Activated CD8-positive, alpha-beta memory T cell treated with anti-CD3 and anti-CD28 coated beads for 1 hour (primary cell): Measurements from ENCODE around the gene SYT5.
A peak's percentile ranks its signal among the peaks of the same experiment; 100 is the strongest.
"Not testable (repeated sequence)": the region's sequence is repeated elsewhere in the genome, so short reads cannot be mapped to it uniquely, and the experiment has no call there.

Experiments used
- DNase-seq, 2 donors: peaks; one replicate each; pipeline ENCODE4 v3.0.0-alpha.2; 2020; ENCODE audit warnings: low read depth in 1 of 2; ENCODE audit errors: extremely low read depth in 1 of 2

The SYT5 gene

DNA sequence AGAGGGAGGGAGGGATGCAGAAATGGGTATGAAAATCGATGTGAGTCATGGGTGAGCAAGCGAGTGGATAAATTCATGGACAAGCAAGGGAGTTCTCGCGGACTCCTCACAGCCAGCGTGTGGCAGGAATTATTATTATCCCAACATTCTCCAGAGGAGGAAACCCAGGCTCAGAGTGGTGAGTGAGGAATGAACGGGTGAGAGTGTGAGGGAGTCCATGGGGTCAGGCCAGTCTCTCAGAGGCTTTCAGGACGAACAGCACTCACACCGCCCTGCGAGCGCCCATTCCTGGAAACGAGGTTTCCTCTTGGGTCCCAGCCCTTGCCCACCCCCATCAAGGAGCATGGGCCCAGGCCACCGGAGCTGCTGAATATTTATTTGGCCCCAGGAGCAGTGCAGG is 7.3 kb downstream of the SYT5 start:
- DNase-seq = no peak

DNA sequence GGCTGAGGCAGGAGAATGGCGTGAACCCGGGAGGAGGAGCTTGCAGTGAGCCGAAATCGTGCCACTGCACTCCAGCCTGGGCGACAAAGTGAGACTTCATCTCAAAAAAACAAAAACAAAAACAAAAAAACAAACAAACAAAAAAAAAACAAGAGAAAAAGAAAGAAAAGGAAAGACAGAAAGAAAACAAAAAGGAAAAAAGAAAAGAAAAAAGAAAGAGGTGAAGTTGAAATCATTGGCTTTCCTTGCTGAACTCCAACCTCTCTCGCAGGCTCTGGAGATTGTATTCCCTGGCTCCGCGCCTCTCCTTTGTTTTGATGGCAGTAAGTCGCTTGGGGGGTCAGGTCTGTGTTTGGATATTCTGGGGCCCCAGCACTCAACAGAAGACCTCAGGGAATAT is 7.8 kb downstream of the SYT5 start:
- not testable (repeated sequence) for DNase-seq

DNA sequence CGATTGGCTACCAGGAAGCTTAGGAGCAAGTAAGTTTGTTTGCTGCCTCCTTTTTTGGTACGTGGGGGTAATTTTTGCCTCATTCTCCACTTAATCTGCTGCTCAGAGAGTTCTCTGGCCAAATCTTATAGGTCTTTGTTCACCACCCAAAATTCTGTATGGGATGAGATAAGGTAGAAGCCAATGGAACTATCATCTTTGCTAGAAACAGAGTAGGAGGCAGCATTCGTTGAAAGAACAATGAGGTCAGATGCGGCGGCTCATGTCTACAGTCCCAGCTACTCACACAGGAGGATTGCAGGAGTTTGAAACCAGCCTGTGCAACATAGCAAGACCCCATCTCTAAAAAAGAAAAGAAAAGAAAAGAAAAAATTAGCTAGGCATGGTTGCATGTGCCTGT is 8.6 kb downstream of the SYT5 start:
- DNase-seq = no peak

GRCh38 chr19:55169136-55169535 is 11.0 kb downstream of the SYT5 start:
- DNase-seq = no peak

DNA sequence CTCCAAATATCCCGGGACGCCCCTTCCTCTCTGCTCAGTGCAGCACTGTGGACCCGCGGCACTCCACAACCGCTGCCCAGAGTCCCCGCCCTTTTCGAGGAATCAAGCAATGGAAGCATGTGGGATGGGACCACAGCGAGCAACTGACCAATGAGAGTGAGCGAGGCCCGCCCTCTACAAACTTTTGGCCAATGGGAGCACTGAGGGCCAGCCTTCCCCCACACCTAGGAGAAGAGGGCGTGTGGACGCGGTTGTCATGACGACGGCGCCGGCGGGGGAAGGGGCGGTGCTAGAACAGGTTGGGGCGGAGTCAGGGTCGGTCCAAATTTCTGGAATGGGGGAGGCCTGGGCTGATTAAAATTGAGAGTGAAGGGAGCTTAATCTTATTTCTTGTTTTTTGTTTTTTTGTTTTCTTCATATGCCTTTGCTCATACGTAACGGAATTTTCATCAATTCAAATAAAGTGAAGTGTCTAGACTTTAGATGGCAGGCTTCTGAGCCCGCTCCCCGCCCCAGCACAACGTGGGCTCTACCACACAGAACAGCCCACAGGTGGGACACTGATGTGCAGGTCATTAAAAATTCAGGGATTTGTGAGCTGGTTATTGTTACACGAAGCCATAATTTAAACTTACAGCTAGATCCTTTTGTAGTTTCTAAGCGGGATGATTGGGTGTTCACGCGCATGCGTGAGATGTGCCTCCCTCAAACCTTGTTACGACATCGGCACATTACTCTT is 13.4 kb downstream of the SYT5 start, which contains the start of gene DNAAF3:
Gene DNAAF3 (minus strand): TSS at position 84 of the 739 bp plus-strand sequence. CDS start 200 bp downstream, outside the sequence.
- DNase-seq = peak in 1 of 2 donors; percentile 39

DNA sequence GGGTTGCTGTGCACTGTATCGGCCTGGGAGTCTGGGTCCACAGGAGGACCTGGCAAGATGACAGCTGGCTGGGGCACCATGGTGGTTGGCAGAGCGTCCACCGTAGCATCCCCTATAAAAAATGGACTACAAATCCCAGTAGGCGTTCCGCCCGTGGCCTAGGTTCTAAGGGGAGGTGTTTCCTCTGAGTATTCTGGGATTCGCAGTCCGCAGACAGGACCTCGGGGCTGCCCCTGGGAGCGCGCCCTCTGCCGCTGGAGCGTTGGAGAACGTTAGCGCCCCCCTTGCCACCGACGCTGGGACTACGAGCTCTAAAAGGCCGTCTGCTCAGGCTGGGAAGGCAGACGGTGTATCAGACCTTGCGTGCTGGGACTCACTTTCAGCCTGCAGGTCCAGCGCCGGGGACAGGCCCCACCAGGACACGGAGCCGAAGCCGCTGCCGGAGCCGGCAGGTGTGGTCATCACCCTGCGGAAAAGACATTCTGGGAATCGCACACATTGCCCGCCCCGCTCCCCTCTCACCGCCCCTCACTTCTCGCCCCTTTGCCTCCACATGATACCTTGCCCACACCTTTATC is 14.0 kb downstream of the SYT5 start:
- DNase-seq = no peak

GRCh38 chr19:55161571-55162322 is 18.3 kb downstream of the SYT5 start:
- no peak for DNase-seq

- no peak for DNase-seq
Observed at GRCh38 chr19:55160986-55161365, 19.1 kb downstream of the SYT5 start.

GRCh38 chr19:55160128-55160985 is 19.7 kb downstream of the SYT5 start:
- DNase-seq = peak; percentile 59 to 73

DNA sequence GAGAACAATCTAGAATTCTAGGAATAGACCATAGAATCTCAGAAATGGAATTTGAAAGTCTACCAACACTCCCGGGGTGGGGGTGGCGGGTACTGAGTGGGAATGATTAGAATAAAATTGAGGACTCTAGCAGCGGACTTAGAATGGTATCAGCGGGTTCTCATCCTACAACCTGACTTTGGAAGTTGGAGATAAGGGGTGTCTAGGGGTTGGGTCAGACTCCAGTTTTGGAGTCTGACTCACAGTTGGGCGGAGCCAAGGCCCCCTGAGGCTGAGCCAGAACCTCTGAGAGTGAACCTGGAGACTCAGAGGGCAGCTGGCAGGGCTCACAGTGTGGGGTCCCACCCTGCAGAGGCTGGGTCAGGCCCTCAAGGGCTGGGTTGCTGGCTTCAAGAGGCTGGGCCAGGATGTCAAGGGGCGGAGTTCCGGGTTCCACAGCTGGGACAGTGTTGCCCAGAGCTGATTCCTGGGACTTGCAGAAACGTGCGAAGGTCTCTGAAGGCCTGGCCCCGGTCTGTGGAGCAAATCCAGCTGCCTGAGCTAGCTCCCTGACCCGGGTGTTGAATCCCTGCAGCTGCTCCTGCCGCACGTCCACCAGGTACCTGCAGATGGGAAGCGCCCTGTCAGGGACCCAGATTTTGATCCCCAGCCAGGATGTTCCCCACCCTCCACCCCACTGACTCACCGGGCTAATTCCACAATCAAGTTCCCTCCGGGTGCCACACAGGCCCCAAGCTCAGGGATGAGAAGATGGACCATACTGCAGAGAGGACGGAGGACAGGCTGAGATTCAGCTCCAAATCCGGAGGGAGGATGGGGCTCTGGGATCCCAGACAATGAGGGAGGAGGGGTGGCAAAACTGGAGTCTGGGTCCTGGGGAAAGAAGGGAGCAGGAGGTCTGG is 21.0 kb downstream of the SYT5 start:
- DNase-seq = no peak

- no peak for DNase-seq
Observed at GRCh38 chr19:55158423-55158822, 21.7 kb downstream of the SYT5 start.

GRCh38 chr19:55157064-55157908 is 22.8 kb downstream of the SYT5 start, which contains the start of gene TNNI3:
TNNI3 (minus strand) TSS chr19:55157732; CDS start chr19:55157589, 143 bp downstream.
- no peak for DNase-seq

DNA sequence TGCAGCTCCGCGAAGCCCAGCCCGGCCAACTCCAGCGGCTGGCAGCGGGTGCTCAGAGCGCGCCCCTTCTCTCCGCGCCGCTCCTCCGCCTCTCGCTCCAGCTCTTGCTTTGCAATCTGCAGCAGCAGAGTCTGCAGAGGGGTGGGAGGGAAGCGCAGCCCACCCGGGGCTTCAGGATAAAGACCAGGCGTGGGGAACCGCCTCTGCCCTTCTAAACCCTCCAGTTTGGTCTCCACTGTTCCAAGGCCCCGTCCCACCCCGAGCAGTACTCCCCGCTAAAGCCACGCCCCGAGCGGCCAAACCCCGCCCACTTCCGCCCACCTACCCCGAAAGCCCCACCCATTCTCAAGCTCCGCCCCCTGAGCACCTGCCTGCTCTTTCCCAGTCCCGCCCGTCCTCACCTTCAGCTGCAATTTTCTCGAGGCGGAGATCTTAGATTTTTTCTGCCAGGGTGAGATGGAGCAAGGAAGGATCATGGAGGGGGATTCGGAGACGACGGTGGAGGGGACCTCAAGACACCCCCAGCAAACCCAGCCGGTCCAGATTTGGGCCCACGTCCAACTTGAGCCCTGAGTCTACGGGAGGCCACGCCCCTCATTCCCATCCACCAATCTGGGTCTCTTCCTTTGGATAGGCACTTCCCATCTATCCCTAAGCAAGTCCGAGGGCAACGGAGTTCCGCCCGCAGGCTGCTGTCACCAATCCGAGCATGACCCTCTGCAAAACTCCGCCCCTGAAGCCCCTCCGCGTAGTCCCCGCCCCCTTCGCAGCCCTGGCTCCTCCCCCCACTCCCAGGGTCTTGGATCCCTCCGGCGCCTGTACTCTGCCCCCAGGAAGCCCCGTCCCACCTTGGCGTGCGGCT is 23.7 kb downstream of the SYT5 start:
- no peak for DNase-seq

DNA sequence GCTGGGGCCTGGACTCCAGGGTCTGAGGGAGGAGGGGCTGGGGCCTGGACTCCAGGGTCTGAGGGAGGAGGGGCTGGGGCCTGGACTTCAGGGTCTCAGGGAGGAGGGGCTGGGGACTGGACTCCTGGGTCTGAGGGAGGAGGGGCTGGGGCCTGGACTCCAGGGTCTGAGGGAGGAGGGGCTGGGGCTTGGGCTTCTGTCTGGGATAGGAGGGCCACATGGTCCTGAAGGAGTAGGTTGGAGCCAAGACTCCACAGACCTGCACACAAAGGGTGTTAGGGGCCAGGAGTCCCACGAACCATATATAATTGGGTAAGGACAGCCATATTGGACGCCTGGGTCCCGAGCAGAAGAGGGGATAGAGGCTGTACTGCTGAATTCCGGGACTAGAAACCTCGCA is 24.3 kb downstream of the SYT5 start:
- DNase-seq = not testable (repeated sequence)

DNA sequence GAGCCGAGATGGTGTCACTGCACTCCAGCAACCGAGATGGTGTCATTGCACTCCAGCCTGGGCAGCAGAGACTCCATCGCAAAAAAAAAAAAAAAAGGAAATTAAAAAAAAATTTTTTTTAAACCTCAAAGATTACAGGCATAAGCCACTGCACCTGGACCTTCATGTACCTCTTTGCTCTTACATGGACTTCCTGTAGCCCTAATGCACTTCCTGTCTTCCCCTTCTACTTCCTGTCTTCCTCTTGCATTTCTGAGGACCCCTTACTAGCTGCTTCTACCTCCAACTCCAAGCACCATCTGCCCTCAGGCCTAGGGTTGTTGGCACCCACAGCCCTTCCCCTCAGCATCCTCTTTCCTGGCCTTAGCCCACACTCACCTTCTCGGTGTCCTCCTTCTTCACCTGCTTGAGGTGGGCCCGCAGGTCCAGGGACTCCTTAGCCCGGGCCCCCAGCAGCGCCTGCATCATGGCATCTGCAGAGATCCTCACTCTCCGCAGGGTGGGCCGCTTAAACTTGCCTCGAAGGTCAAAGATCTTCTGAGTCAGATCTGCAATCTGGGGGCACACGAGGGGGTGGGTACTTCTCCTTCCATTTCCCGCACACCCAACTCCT is 26.3 kb downstream of the SYT5 start:
- no peak for DNase-seq

DNA sequence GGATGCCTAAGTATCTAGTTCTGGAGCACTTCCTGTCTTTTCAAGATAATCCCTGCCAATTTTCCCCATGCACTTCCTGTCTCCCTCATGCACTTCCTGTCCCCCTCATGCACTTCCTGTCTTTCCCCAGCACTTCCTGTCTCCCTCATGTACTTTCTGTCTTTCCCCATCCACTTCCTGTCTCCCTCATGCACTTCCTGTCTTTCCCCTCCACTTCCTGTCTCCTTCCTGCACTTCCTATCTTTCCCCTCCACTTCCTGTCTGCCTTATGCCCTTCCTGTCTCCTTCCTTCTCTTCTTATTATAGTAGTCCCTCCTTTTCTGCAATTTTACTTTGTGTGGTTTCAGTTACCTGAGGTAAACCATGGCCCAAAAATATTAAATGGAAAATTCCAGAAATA is 28.1 kb downstream of the SYT5 start:
- no peak for DNase-seq
